ENCODE measurements around the gene CDKAL1.

CDKAL1 gene

GRCh38 chr6:20906945-20907344 is 372.7 kb downstream of the CDKAL1 start:
- Histone ChIP-seq H3K4me3 (ENCODE audit: insufficient read length, low read depth) (no peak overlapping the region), H3K9ac (ENCODE audit: insufficient read length, low read depth) (no peak overlapping the region), H3K9me3 (ENCODE audit: insufficient read depth, low read length) (no peaks in the 10 kb centered on the region), H3K27me3 (ENCODE audit: insufficient read depth, insufficient read length) (no peaks in the 10 kb centered on the region), H3K36me3 (ENCODE audit: insufficient read depth, insufficient read length, low read length) (no peaks in the 10 kb centered on the region), H3K4me1 (ENCODE audit: insufficient read depth, insufficient read length) (no peaks in the 10 kb centered on the region)
- no peak for TF ChIP-seq SUZ12 (IDR thresholded peaks at IDR 0.05; ENCODE audit: extremely low read depth, insufficient read depth, insufficient read length)
- no peak for DNase-seq (ENCODE audit: low read depth, low spot score)

- TF ChIP-seq ZNF274 (IDR thresholded peaks at IDR 0.05; ENCODE audit: low read depth, low read length) (no peak), YY1 (IDR thresholded peaks at IDR 0.05; ENCODE audit: insufficient read depth, insufficient read length) (no peak), SUZ12 (IDR thresholded peaks at IDR 0.05; ENCODE audit: extremely low read depth, insufficient read depth, insufficient read length) (no peak)
- Histone ChIP-seq H3K4me3 (ENCODE audit: insufficient read length, low read depth) (no peak overlapping the region), H3K9me3 (ENCODE audit: insufficient read depth, low read length) (no peaks in the 10 kb centered on the region), H3K36me3 (ENCODE audit: insufficient read depth, insufficient read length, low read length) (no peaks in the 10 kb centered on the region), H3K4me1 (ENCODE audit: insufficient read depth, insufficient read length) (no peaks in the 10 kb centered on the region), H3K27me3 (ENCODE audit: insufficient read depth, insufficient read length) (no peaks in the 10 kb centered on the region), H3K9ac (ENCODE audit: insufficient read length, low read depth) (no peak overlapping the region)
- DNase-seq (ENCODE audit: low read depth, low spot score): no peak
Measured at GRCh38 chr6:20907486-20908071, 373.3 kb downstream of the CDKAL1 start.

- no peaks in the 10 kb centered on the region for H3K36me3 ChIP-seq (ENCODE audit: insufficient read depth, insufficient read length, low read length)
- TF ChIP-seq YY1 (IDR thresholded peaks at IDR 0.05; ENCODE audit: insufficient read depth, insufficient read length) (no peak), ZNF274 (IDR thresholded peaks at IDR 0.05; ENCODE audit: low read depth, low read length) (no peak), SUZ12 (IDR thresholded peaks at IDR 0.05; ENCODE audit: extremely low read depth, insufficient read depth, insufficient read length) (no peak)
- no peaks in the 10 kb centered on the region for H3K4me1 ChIP-seq (ENCODE audit: insufficient read depth, insufficient read length)
- no peak overlapping the region for H3K9ac ChIP-seq (ENCODE audit: insufficient read length, low read depth)
- DNase-seq (ENCODE audit: low read depth, low spot score): no peak
- no peaks in the 10 kb centered on the region for H3K27me3 ChIP-seq (ENCODE audit: insufficient read depth, insufficient read length)
- H3K4me3 ChIP-seq (ENCODE audit: insufficient read length, low read depth): no peak overlapping the region
- no peaks in the 10 kb centered on the region for H3K9me3 ChIP-seq (ENCODE audit: insufficient read depth, low read length)
Measured at GRCh38 chr6:20909621-20910020, 375.4 kb downstream of the CDKAL1 start.

GRCh38 chr6:20911712-20912111 is 377.5 kb downstream of the CDKAL1 start:
- DNase-seq (ENCODE audit: low read depth, low spot score): no peak
- Histone ChIP-seq H3K9me3 (ENCODE audit: insufficient read depth, low read length) (peaks cover 12% of the 10 kb centered on the region; the same call in 1 of the 2 replicates), H3K36me3 (ENCODE audit: insufficient read depth, insufficient read length, low read length) (no peaks in the 10 kb centered on the region), H3K4me3 (ENCODE audit: insufficient read length, low read depth) (no peak overlapping the region), H3K27me3 (ENCODE audit: insufficient read depth, insufficient read length) (no peaks in the 10 kb centered on the region), H3K9ac (ENCODE audit: insufficient read length, low read depth) (no peak overlapping the region), H3K4me1 (ENCODE audit: insufficient read depth, insufficient read length) (no peaks in the 10 kb centered on the region)
- TF ChIP-seq SUZ12 (IDR thresholded peaks at IDR 0.05; ENCODE audit: extremely low read depth, insufficient read depth, insufficient read length) (no peak), ZNF274 (IDR thresholded peaks at IDR 0.05; ENCODE audit: low read depth, low read length) (no peak)

GRCh38 chr6:20915156-20915555 is 380.9 kb downstream of the CDKAL1 start:
- H3K9ac ChIP-seq (ENCODE audit: insufficient read length, low read depth): no peak overlapping the region
- TF ChIP-seq YY1 (IDR thresholded peaks at IDR 0.05; ENCODE audit: insufficient read depth, insufficient read length): no peak
- TF ChIP-seq ZNF274 (IDR thresholded peaks at IDR 0.05; ENCODE audit: low read depth, low read length): no peak
- TF ChIP-seq SUZ12 (IDR thresholded peaks at IDR 0.05; ENCODE audit: extremely low read depth, insufficient read depth, insufficient read length): no peak
- H3K4me1 ChIP-seq (ENCODE audit: insufficient read depth, insufficient read length): no peaks in the 10 kb centered on the region
- no peak for DNase-seq (ENCODE audit: low read depth, low spot score)
- H3K36me3 ChIP-seq (ENCODE audit: insufficient read depth, insufficient read length, low read length): no peaks in the 10 kb centered on the region
- H3K27me3 ChIP-seq (ENCODE audit: insufficient read depth, insufficient read length): no peaks in the 10 kb centered on the region
- no peak overlapping the region for H3K4me3 ChIP-seq (ENCODE audit: insufficient read length, low read depth)
- H3K9me3 ChIP-seq (ENCODE audit: insufficient read depth, low read length): peaks cover 12% of the 10 kb centered on the region; the same call in 1 of the 2 replicates

DNA sequence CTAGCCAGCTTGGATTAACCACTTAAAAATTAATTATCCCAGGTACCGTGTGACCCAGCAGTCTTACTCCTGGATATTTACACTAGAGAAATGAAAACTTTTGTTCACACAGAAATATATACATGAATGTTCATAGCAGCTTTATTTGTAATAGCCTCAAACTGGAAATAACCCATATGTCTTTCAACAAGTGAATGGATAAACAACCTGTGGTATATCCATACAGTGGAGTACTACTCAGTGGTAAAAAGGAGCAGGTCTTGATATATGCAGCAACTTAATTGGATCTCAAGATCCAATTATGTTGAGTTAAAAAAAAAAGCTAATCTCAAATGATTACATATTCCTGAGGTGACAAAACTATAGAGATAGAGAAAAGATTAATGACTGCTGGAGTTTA is 381.4 kb downstream of the CDKAL1 start:
- no peaks in the 10 kb centered on the region for H3K36me3 ChIP-seq (ENCODE audit: insufficient read depth, insufficient read length, low read length)
- no peak for TF ChIP-seq ZNF274 (IDR thresholded peaks at IDR 0.05; ENCODE audit: low read depth, low read length)
- no peak for TF ChIP-seq YY1 (IDR thresholded peaks at IDR 0.05; ENCODE audit: insufficient read depth, insufficient read length)
- TF ChIP-seq SUZ12 (IDR thresholded peaks at IDR 0.05; ENCODE audit: extremely low read depth, insufficient read depth, insufficient read length): no peak
- peaks cover 12% of the 10 kb centered on the region; the same call in 1 of the 2 replicates for H3K9me3 ChIP-seq (ENCODE audit: insufficient read depth, low read length)
- H3K4me1 ChIP-seq (ENCODE audit: insufficient read depth, insufficient read length): no peaks in the 10 kb centered on the region
- no peak overlapping the region for H3K4me3 ChIP-seq (ENCODE audit: insufficient read length, low read depth)
- H3K27me3 ChIP-seq (ENCODE audit: insufficient read depth, insufficient read length): no peaks in the 10 kb centered on the region
- no peak for DNase-seq (ENCODE audit: low read depth, low spot score)
- no peak overlapping the region for H3K9ac ChIP-seq (ENCODE audit: insufficient read length, low read depth)

DNA sequence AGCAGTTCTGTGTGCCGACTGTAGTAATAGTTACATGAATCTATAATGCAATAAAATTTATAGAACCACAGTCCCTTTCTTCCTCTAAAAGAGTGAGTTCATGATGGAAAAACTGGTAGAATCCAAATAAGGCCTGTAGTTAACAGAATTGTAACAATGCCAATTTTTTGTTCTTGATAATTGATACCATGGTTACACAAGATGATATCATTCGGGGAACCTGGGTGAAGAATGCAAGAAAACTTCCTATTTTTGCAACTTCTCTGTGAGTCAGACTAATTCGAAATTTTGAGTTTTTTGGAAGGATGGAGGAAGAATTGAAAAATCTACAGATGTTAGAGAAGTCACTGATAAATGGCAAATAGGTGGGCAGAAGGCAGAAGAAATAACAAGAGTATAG is 381.8 kb downstream of the CDKAL1 start:
- Histone ChIP-seq H3K27me3 (ENCODE audit: insufficient read depth, insufficient read length) (no peaks in the 10 kb centered on the region), H3K9ac (ENCODE audit: insufficient read length, low read depth) (no peak overlapping the region), H3K9me3 (ENCODE audit: insufficient read depth, low read length) (peaks cover 12% of the 10 kb centered on the region; the same call in 1 of the 2 replicates), H3K4me1 (ENCODE audit: insufficient read depth, insufficient read length) (no peaks in the 10 kb centered on the region), H3K36me3 (ENCODE audit: insufficient read depth, insufficient read length, low read length) (no peaks in the 10 kb centered on the region), H3K4me3 (ENCODE audit: insufficient read length, low read depth) (no peak overlapping the region)
- TF ChIP-seq YY1 (IDR thresholded peaks at IDR 0.05; ENCODE audit: insufficient read depth, insufficient read length) (no peak), ZNF274 (IDR thresholded peaks at IDR 0.05; ENCODE audit: low read depth, low read length) (no peak), SUZ12 (IDR thresholded peaks at IDR 0.05; ENCODE audit: extremely low read depth, insufficient read depth, insufficient read length) (no peak)
- DNase-seq (ENCODE audit: low read depth, low spot score): no peak
